ENCODE measurements around the gene ZNF398. TPM values are rescaled to one million over a fixed set of nuclear protein-coding genes. Genes with fewer than 3 reads are reported as not detected.

The ZNF398 gene
- total and polyA plus RNA-seq, 8 donors: 2.4 to 8.0 (median 5.4) TPM

GRCh38 chr7:149207324-149208035 is 60.2 kb downstream of the ZNF398 start:
- ATAC-seq (no peak), FAIRE-seq (no peak), DNase-seq (peak in 1 of 6 donors; percentile 55)
- H3K27me3 ChIP-seq: no peaks in the 10 kb centered on the region
- H3K4me1 ChIP-seq: peaks cover 0 to 3% (median 0%) of the 10 kb centered on the region in 3 donors
- no peak overlapping the region for H3K4me3 ChIP-seq
- H3K9me3 ChIP-seq: no peaks in the 10 kb centered on the region
- WGBS, 2 donors: 88 to 93% methylated on average over 35 of the region's 35 CpGs
- intact Hi-C loops (cut with DNase I): no loop called here
- no peak for TF ChIP-seq CTCF (IDR thresholded peaks at IDR 0.05)
- H3K36me3 ChIP-seq: peaks cover 9 to 71% (median 30%) of the 10 kb centered on the region in 3 donors
- no peak overlapping the region for H3K27ac ChIP-seq

- Histone ChIP-seq H3K4me3 (no peak overlapping the region), H3K27ac (no peak overlapping the region), H3K36me3 (peaks cover 9 to 79% (median 44%) of the 10 kb centered on the region in 3 donors), H3K9me3 (no peaks in the 10 kb centered on the region), H3K4me1 (peaks cover 0 to 3% (median 0%) of the 10 kb centered on the region in 3 donors), H3K27me3 (no peaks in the 10 kb centered on the region)
- WGBS, 2 donors: 69 to 79% methylated on average over 7 of the region's 7 CpGs
- no peak for DNase-seq
- peak in 2 of 4 donors; percentile 29 to 42 for ATAC-seq
- peak in 2 of 4 donors; percentile 13 to 14 for TF ChIP-seq CTCF (IDR thresholded peaks at IDR 0.05)
- no peak for FAIRE-seq
- intact Hi-C loops (cut with DNase I): no loop called here
Measured at GRCh38 chr7:149209518-149210269, 62.4 kb downstream of the ZNF398 start.

GRCh38 chr7:149210551-149210950 is 63.3 kb downstream of the ZNF398 start:
- peaks cover 9 to 84% (median 47%) of the 10 kb centered on the region in 3 donors for H3K36me3 ChIP-seq
- no peak overlapping the region for H3K27ac ChIP-seq
- 92 to 95% methylated on average over 11 of the region's 11 CpGs for WGBS, 2 donors
- no peak for TF ChIP-seq CTCF (IDR thresholded peaks at IDR 0.05)
- H3K4me3 ChIP-seq: no peak overlapping the region
- no peak for FAIRE-seq
- intact Hi-C loops (cut with DNase I): no loop called here
- H3K4me1 ChIP-seq: peaks cover 0 to 3% (median 0%) of the 10 kb centered on the region in 3 donors
- ATAC-seq: no peak
- no peaks in the 10 kb centered on the region for H3K27me3 ChIP-seq
- no peaks in the 10 kb centered on the region for H3K9me3 ChIP-seq
- DNase-seq: peak in 1 of 6 donors; percentile 53

GRCh38 chr7:149214020-149214720 is 66.9 kb downstream of the ZNF398 start:
- H3K36me3 ChIP-seq: peaks cover 9 to 62% (median 43%) of the 10 kb centered on the region in 3 donors
- TF ChIP-seq CTCF (IDR thresholded peaks at IDR 0.05): no peak
- peak in 1 of 4 donors; percentile 30 for ATAC-seq
- no peak overlapping the region for H3K4me3 ChIP-seq
- intact Hi-C loops (cut with DNase I): no loop called here
- WGBS, 2 donors: 81% methylated on average over 7 of the region's 7 CpGs
- no peaks in the 10 kb centered on the region for H3K4me1 ChIP-seq
- DNase-seq: no peak
- no peaks in the 10 kb centered on the region for H3K9me3 ChIP-seq
- H3K27me3 ChIP-seq: no peaks in the 10 kb centered on the region
- no peak overlapping the region for H3K27ac ChIP-seq
- no peak for FAIRE-seq
